Measurements from ENCODE around the gene HLCS. TPM values are rescaled to one million over a fixed set of nuclear protein-coding genes. Genes with fewer than 3 reads are reported as not detected.

Gene HLCS
- total RNA-seq, 1 experiment from 2014 or later, result 55.9 TPM

DNA sequence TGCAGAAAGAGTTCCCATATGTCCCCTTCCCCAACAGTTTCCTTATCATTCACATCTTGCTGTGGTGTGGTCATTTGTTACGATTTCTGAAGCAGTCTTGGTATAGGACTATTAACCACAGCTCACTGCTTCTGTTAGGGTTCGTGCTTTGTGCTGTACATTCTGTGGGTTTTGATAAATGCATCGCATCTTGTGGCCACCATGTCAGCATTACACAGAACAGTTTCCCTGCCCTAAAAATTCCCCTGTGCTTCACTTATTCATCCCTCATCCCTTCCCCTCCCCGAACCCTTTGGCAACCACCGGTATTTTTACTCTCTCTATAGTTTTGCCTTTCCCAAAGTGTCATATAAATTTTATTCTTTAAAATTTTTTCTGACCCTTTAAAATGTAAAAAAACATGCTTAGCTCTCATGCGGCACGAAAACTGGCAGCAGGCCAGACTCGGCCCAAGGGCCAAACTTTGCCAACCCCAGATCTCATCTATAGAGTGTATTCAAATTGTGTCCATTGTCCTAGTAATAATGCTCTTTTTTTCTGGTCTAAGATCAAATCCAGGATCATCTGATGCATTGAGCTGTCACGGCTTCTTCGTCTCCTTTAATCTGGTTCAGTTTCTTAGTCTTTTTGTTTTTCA lies 189.4 kb downstream of the HLCS start:
- H3K9me2 ChIP-seq (replicated peaks; ENCODE audit: insufficient read depth, low read length), result no peaks in the 10 kb centered on the region
- H3K9me3 ChIP-seq (ENCODE audit: low read length), result no peaks in the 10 kb centered on the region
- DNase-seq, result no peak
- no peak overlapping the region for H3K4me2 ChIP-seq (ENCODE audit: low read depth, low read length, poor library complexity, severe bottlenecking)
- H3K9ac ChIP-seq (ENCODE audit: low read length), result no peak overlapping the region
- no peaks in the 10 kb centered on the region for H3K79me2 ChIP-seq (ENCODE audit: low read length)
- H4K20me1 ChIP-seq (ENCODE audit: insufficient read depth, low read depth, low read length), result no peaks in the 10 kb centered on the region
- H3K27me3 ChIP-seq (ENCODE audit: low read length), result no peaks in the 10 kb centered on the region
- no peaks in the 10 kb centered on the region for H3K4me1 ChIP-seq (ENCODE audit: low read length)
- no peak overlapping the region for H2AFZ ChIP-seq (ENCODE audit: low read length)
- H3K4me3 ChIP-seq (ENCODE audit: low read length), result no peak overlapping the region
- no peak overlapping the region for H3K27ac ChIP-seq (ENCODE audit: low read length)
- no peaks in the 10 kb centered on the region for H3K36me3 ChIP-seq (ENCODE audit: insufficient read depth, low read length)

GRCh38 chr21:36773995-36774394 lies 192.5 kb downstream of the HLCS start:
- H4K20me1 ChIP-seq (ENCODE audit: insufficient read depth, low read depth, low read length), result no peaks in the 10 kb centered on the region
- H2AFZ ChIP-seq (ENCODE audit: low read length), result no peak overlapping the region
- no peak for DNase-seq
- no peaks in the 10 kb centered on the region for H3K36me3 ChIP-seq (ENCODE audit: insufficient read depth, low read length)
- no peaks in the 10 kb centered on the region for H3K9me2 ChIP-seq (replicated peaks; ENCODE audit: insufficient read depth, low read length)
- H3K4me1 ChIP-seq (ENCODE audit: low read length), result no peaks in the 10 kb centered on the region
- H3K9me3 ChIP-seq (ENCODE audit: low read length), result no peaks in the 10 kb centered on the region
- H3K27ac ChIP-seq (ENCODE audit: low read length), result no peak overlapping the region
- no peak overlapping the region for H3K4me2 ChIP-seq (ENCODE audit: low read depth, low read length, poor library complexity, severe bottlenecking)
- no peak overlapping the region for H3K4me3 ChIP-seq (ENCODE audit: low read length)
- no peaks in the 10 kb centered on the region for H3K79me2 ChIP-seq (ENCODE audit: low read length)
- H3K27me3 ChIP-seq (ENCODE audit: low read length), result no peaks in the 10 kb centered on the region
- H3K9ac ChIP-seq (ENCODE audit: low read length), result no peak overlapping the region

GRCh38 chr21:36773117-36773516 lies 193.4 kb downstream of the HLCS start:
- H2AFZ ChIP-seq (ENCODE audit: low read length), result no peak overlapping the region
- no peaks in the 10 kb centered on the region for H3K36me3 ChIP-seq (ENCODE audit: insufficient read depth, low read length)
- no peaks in the 10 kb centered on the region for H3K4me1 ChIP-seq (ENCODE audit: low read length)
- no peaks in the 10 kb centered on the region for H4K20me1 ChIP-seq (ENCODE audit: insufficient read depth, low read depth, low read length)
- no peak overlapping the region for H3K4me2 ChIP-seq (ENCODE audit: low read depth, low read length, poor library complexity, severe bottlenecking)
- no peaks in the 10 kb centered on the region for H3K27me3 ChIP-seq (ENCODE audit: low read length)
- no peak overlapping the region for H3K9ac ChIP-seq (ENCODE audit: low read length)
- no peaks in the 10 kb centered on the region for H3K9me3 ChIP-seq (ENCODE audit: low read length)
- no peak overlapping the region for H3K27ac ChIP-seq (ENCODE audit: low read length)
- H3K79me2 ChIP-seq (ENCODE audit: low read length), result no peaks in the 10 kb centered on the region
- H3K4me3 ChIP-seq (ENCODE audit: low read length), result no peak overlapping the region
- H3K9me2 ChIP-seq (replicated peaks; ENCODE audit: insufficient read depth, low read length), result no peaks in the 10 kb centered on the region
- DNase-seq, result no peak

DNA sequence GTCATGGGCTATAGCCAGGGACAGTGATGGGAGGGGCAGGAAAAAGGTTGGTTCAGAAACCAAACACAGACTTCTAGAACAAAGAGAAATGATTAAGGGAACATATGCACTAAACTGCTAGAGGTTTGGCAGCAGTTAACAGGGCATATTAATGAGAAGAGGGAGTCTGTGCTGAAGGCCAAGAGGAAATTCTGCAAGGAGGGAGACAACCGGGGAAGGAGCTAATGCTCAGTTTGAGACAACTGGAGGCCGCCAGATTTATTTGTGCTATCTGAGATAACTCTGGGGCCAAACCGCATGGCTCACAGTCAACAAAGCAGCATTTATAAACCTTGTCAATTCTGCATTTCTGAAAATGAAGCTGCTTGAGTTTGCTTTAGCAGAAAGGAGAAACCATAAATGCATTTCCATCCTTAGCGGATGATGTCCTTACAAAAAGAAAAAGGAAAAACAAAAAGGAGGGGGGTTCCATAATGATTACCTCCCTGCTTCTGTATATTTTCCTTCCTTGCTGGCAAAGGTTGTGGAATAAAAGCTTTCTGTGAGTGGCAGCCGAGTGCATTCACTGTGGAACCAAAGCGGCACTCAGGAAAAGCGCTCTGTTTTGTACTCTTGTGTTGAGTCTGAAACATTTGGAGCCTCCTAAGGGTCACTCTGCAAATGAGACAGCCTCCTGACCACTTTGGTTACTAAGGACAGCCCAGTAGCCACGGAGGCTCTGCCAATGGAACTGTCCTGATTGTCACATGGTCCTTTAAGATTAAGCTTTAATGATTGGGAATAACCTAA lies 197.2 kb downstream of the HLCS start:
- Histone ChIP-seq H3K9me2 (replicated peaks; ENCODE audit: insufficient read depth, low read length) (no peaks in the 10 kb centered on the region), H3K9me3 (ENCODE audit: low read length) (no peaks in the 10 kb centered on the region), H3K79me2 (ENCODE audit: low read length) (no peaks in the 10 kb centered on the region), H2AFZ (ENCODE audit: low read length) (no peak overlapping the region), H3K36me3 (ENCODE audit: insufficient read depth, low read length) (no peaks in the 10 kb centered on the region), H3K27ac (ENCODE audit: low read length) (no peak overlapping the region), H3K27me3 (ENCODE audit: low read length) (no peaks in the 10 kb centered on the region), H3K4me1 (ENCODE audit: low read length) (no peaks in the 10 kb centered on the region), H3K9ac (ENCODE audit: low read length) (no peak overlapping the region), H3K4me3 (ENCODE audit: low read length) (no peak overlapping the region), H4K20me1 (ENCODE audit: insufficient read depth, low read depth, low read length) (no peaks in the 10 kb centered on the region), H3K4me2 (ENCODE audit: low read depth, low read length, poor library complexity, severe bottlenecking) (no peak overlapping the region)
- no peak for DNase-seq

DNA sequence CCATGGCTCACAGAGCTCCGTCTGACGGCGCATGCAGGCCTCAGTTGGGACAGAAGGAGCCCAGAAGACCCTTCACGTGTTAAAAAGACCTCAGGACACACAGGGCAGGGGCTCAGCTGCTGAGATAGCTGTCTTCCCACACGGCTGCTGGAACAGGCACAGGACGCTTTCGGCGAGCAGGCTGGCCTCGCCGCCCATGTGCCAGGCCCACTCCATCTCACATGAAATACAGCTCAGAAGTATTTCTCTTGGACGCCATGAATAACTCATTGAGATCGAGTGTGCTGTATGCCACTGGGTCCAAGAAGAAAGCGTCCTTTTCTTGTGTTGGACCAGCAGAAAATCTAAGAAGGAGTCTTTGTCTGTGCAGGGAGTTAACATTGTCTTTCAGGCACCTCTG lies 198.0 kb downstream of the HLCS start:
- Histone ChIP-seq H3K9ac (ENCODE audit: low read length) (no peak overlapping the region), H3K79me2 (ENCODE audit: low read length) (no peaks in the 10 kb centered on the region), H3K27ac (ENCODE audit: low read length) (no peak overlapping the region), H3K4me2 (ENCODE audit: low read depth, low read length, poor library complexity, severe bottlenecking) (no peak overlapping the region), H3K27me3 (ENCODE audit: low read length) (no peaks in the 10 kb centered on the region), H3K9me3 (ENCODE audit: low read length) (no peaks in the 10 kb centered on the region), H4K20me1 (ENCODE audit: insufficient read depth, low read depth, low read length) (no peaks in the 10 kb centered on the region), H3K4me1 (ENCODE audit: low read length) (no peaks in the 10 kb centered on the region), H3K9me2 (replicated peaks; ENCODE audit: insufficient read depth, low read length) (no peaks in the 10 kb centered on the region), H2AFZ (ENCODE audit: low read length) (no peak overlapping the region), H3K36me3 (ENCODE audit: insufficient read depth, low read length) (no peaks in the 10 kb centered on the region), H3K4me3 (ENCODE audit: low read length) (no peak overlapping the region)
- no peak for DNase-seq

- H4K20me1 ChIP-seq (ENCODE audit: insufficient read depth, low read depth, low read length), result no peaks in the 10 kb centered on the region
- DNase-seq, result no peak
- H3K4me1 ChIP-seq (ENCODE audit: low read length), result no peaks in the 10 kb centered on the region
- no peaks in the 10 kb centered on the region for H3K9me3 ChIP-seq (ENCODE audit: low read length)
- H3K36me3 ChIP-seq (ENCODE audit: insufficient read depth, low read length), result no peaks in the 10 kb centered on the region
- H2AFZ ChIP-seq (ENCODE audit: low read length), result no peak overlapping the region
- H3K27me3 ChIP-seq (ENCODE audit: low read length), result no peaks in the 10 kb centered on the region
- H3K79me2 ChIP-seq (ENCODE audit: low read length), result no peaks in the 10 kb centered on the region
- H3K9ac ChIP-seq (ENCODE audit: low read length), result no peak overlapping the region
- no peak overlapping the region for H3K27ac ChIP-seq (ENCODE audit: low read length)
- no peak overlapping the region for H3K4me2 ChIP-seq (ENCODE audit: low read depth, low read length, poor library complexity, severe bottlenecking)
- H3K4me3 ChIP-seq (ENCODE audit: low read length), result no peak overlapping the region
- no peaks in the 10 kb centered on the region for H3K9me2 ChIP-seq (replicated peaks; ENCODE audit: insufficient read depth, low read length)
Measured at GRCh38 chr21:36767096-36767495, 199.4 kb downstream of the HLCS start.

GRCh38 chr21:36766511-36766910 lies 200.0 kb downstream of the HLCS start:
- Histone ChIP-seq H3K4me3 (ENCODE audit: low read length) (no peak overlapping the region), H3K27me3 (ENCODE audit: low read length) (no peaks in the 10 kb centered on the region), H3K4me1 (ENCODE audit: low read length) (no peaks in the 10 kb centered on the region), H3K27ac (ENCODE audit: low read length) (no peak overlapping the region), H4K20me1 (ENCODE audit: insufficient read depth, low read depth, low read length) (no peaks in the 10 kb centered on the region), H3K9me3 (ENCODE audit: low read length) (no peaks in the 10 kb centered on the region), H3K36me3 (ENCODE audit: insufficient read depth, low read length) (no peaks in the 10 kb centered on the region), H2AFZ (ENCODE audit: low read length) (no peak overlapping the region), H3K4me2 (ENCODE audit: low read depth, low read length, poor library complexity, severe bottlenecking) (no peak overlapping the region), H3K9ac (ENCODE audit: low read length) (no peak overlapping the region), H3K9me2 (replicated peaks; ENCODE audit: insufficient read depth, low read length) (no peaks in the 10 kb centered on the region), H3K79me2 (ENCODE audit: low read length) (no peaks in the 10 kb centered on the region)
- DNase-seq, result no peak

DNA sequence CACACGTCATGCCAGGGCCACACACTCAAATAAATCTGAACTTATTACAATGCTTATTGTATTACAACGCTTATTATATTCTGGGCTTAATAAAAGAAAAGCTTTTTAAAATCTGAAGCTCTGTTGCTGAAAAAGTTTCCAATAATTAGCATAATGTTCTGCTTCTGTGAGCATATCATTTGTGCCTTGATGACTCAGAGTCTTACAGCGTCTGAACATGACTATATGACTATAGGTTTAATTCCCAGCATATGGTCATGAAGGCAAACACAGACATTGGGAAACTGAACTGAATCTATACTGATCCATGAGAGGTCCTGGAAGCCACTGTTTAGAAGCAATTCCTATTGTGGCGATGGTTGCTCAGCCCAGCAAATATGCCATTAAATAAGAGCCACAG lies 201.2 kb downstream of the HLCS start:
- H4K20me1 ChIP-seq (ENCODE audit: insufficient read depth, low read depth, low read length), result no peaks in the 10 kb centered on the region
- no peak overlapping the region for H3K9ac ChIP-seq (ENCODE audit: low read length)
- no peaks in the 10 kb centered on the region for H3K4me1 ChIP-seq (ENCODE audit: low read length)
- H3K4me2 ChIP-seq (ENCODE audit: low read depth, low read length, poor library complexity, severe bottlenecking), result no peak overlapping the region
- no peaks in the 10 kb centered on the region for H3K36me3 ChIP-seq (ENCODE audit: insufficient read depth, low read length)
- H3K9me3 ChIP-seq (ENCODE audit: low read length), result no peaks in the 10 kb centered on the region
- DNase-seq, result no peak
- no peak overlapping the region for H3K4me3 ChIP-seq (ENCODE audit: low read length)
- no peak overlapping the region for H2AFZ ChIP-seq (ENCODE audit: low read length)
- H3K27me3 ChIP-seq (ENCODE audit: low read length), result no peaks in the 10 kb centered on the region
- no peaks in the 10 kb centered on the region for H3K79me2 ChIP-seq (ENCODE audit: low read length)
- no peak overlapping the region for H3K27ac ChIP-seq (ENCODE audit: low read length)
- no peaks in the 10 kb centered on the region for H3K9me2 ChIP-seq (replicated peaks; ENCODE audit: insufficient read depth, low read length)
